HG02938 (cell line): ENCODE data around the gene SETD1B.
"Not testable (repeated sequence)": the region's sequence is repeated elsewhere in the genome, so short reads cannot be mapped to it uniquely, and the experiment has no call there.

Experiments used
- ATAC-seq: cut with Tn5 transposase; IDR thresholded peaks from one replicate; pipeline ENCODE4 v1.9.1; 2021; ENCODE audit warnings: mild to moderate bottlenecking, moderate library complexity; ENCODE audit not compliant: unreplicated experiment

The SETD1B gene

GRCh38 chr12:121845701-121846100 is 41.9 kb downstream of the SETD1B start:
- ATAC-seq = no peak

GRCh38 chr12:121849211-121849610 is 45.4 kb downstream of the SETD1B start:
- no peak for ATAC-seq

- no peak for ATAC-seq
Measured at GRCh38 chr12:121849665-121850064, 45.9 kb downstream of the SETD1B start.

GRCh38 chr12:121852392-121852791 is 48.6 kb downstream of the SETD1B start:
- ATAC-seq = not testable (repeated sequence)

GRCh38 chr12:121857322-121858246 is 53.8 kb downstream of the SETD1B start:
- no peak for ATAC-seq

- no peak for ATAC-seq
Measured at GRCh38 chr12:121858318-121858661, 54.5 kb downstream of the SETD1B start.

- ATAC-seq = no peak
Measured at GRCh38 chr12:121858662-121859572, 55.1 kb downstream of the SETD1B start, which contains the start of gene HPD. TSS of gene HPD (minus strand) at chr12:121858859. CDS start at chr12:121858823, 36 bp downstream.

GRCh38 chr12:121860257-121860656 is 56.4 kb downstream of the SETD1B start:
- no peak for ATAC-seq

GRCh38 chr12:121860699-121861098 is 56.9 kb downstream of the SETD1B start:
- ATAC-seq = not testable (repeated sequence)

- no peak for ATAC-seq
Measured at GRCh38 chr12:121861636-121862254, 57.9 kb downstream of the SETD1B start.

- ATAC-seq = no peak
Measured at GRCh38 chr12:121866331-121866730, 62.5 kb downstream of the SETD1B start.

- not testable (repeated sequence) for ATAC-seq
Measured at GRCh38 chr12:121869229-121869628, 65.4 kb downstream of the SETD1B start.

- ATAC-seq = no peak
Measured at GRCh38 chr12:121871467-121871866, 67.7 kb downstream of the SETD1B start.

- ATAC-seq = no peak
Measured at GRCh38 chr12:121872546-121873215, 68.9 kb downstream of the SETD1B start.

GRCh38 chr12:121873216-121873569 is 69.4 kb downstream of the SETD1B start:
- ATAC-seq = no peak

- ATAC-seq = no peak
Measured at GRCh38 chr12:121874071-121874470, 70.3 kb downstream of the SETD1B start.

- no peak for ATAC-seq
Measured at GRCh38 chr12:121875582-121875981, 71.8 kb downstream of the SETD1B start.

- ATAC-seq = not testable (repeated sequence)
Measured at GRCh38 chr12:121876080-121876447, 72.3 kb downstream of the SETD1B start.
